NCI-H2196 (cell line): ENCODE measurements around the gene ARG2.

Experiments
- DNase-seq: peaks from one replicate; lab custom pipeline; 2025; ENCODE audit not compliant: unreplicated experiment; lab: John Stamatoyannopoulos, UW

The ARG2 gene

GRCh38 chr14:67680121-67680602 lies 60.4 kb downstream of the ARG2 start:
- no peak for DNase-seq

GRCh38 chr14:67680941-67681340 lies 61.2 kb downstream of the ARG2 start:
- no peak for DNase-seq

- DNase-seq = no peak
Measured at GRCh38 chr14:67683842-67684241, 64.1 kb downstream of the ARG2 start.

- DNase-seq = no peak
Measured at GRCh38 chr14:67690011-67690410, 70.3 kb downstream of the ARG2 start.

- DNase-seq = peak; percentile 90
Measured at GRCh38 chr14:67694791-67695393, 75.2 kb downstream of the ARG2 start.

GRCh38 chr14:67695394-67695949 lies 75.8 kb downstream of the ARG2 start, which contains the start of gene RDH11:
TSS of gene RDH11 (minus strand) at chr14:67695764. CDS start at chr14:67695703, 61 bp downstream.
- peak; percentile 94 for DNase-seq

GRCh38 chr14:67697006-67697405 lies 77.3 kb downstream of the ARG2 start:
- DNase-seq = no peak

GRCh38 chr14:67698179-67698578 lies 78.5 kb downstream of the ARG2 start:
- DNase-seq = no peak
